ENCODE results near the gene VAT1L.

VAT1L gene, protein sequence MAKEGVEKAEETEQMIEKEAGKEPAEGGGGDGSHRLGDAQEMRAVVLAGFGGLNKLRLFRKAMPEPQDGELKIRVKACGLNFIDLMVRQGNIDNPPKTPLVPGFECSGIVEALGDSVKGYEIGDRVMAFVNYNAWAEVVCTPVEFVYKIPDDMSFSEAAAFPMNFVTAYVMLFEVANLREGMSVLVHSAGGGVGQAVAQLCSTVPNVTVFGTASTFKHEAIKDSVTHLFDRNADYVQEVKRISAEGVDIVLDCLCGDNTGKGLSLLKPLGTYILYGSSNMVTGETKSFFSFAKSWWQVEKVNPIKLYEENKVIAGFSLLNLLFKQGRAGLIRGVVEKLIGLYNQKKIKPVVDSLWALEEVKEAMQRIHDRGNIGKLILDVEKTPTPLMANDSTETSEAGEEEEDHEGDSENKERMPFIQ

DNA sequence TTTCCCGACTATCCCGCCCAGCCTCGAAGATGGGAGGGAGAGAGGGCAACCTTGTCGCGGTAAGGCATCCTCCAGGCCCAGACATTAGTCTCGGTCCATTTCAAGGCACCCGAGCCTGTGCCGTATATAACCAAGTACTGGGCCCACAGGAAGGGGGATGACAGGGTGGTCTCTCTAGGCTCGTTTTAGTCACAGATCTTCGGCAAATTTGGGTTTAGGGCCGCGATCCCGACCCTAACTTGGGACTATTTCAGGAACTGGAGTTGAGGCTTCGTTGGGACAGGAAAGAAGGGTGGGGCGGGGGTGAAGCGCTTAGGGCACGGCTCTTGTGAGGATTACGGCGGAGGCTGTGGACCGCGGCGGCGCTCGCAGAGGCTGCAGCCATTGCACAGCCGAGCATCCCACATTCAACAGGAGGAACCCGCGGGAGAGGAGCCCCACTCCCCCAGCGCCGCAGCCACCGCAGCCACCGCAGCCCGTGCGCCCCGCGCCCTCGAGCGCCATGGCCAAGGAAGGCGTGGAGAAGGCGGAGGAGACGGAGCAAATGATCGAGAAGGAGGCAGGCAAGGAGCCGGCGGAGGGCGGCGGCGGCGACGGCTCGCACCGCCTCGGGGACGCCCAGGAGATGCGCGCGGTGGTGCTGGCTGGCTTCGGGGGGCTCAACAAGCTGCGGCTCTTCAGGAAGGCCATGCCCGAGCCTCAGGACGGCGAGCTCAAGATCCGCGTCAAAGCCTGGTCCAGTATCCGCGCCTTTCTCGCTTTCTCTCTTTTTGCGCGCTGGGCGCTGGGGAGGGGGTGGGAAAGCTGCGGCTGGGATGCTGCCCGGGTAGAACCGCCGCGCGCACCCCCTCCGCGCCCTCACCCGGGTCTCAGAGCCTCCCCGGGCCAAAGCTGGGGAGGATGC, at the start of gene VAT1L:
Gene VAT1L (plus strand): TSS at position 384 of the 904 bp plus-strand sequence. CDS start 119 bp downstream, at position 503.
- Mint-ChIP-seq H3K27ac (no peak within 1 kb of the TSS), H3K4me3 (peak within 1 kb of the TSS; percentile 27), H3K9me3 (no peaks in the 10 kb centered on the region), H3K27me3 (peaks cover 55% of the 10 kb centered on the region), H3K4me1 (peaks cover 5% of the 10 kb centered on the region), H3K36me3 (no peaks in the 10 kb centered on the region)

DNA sequence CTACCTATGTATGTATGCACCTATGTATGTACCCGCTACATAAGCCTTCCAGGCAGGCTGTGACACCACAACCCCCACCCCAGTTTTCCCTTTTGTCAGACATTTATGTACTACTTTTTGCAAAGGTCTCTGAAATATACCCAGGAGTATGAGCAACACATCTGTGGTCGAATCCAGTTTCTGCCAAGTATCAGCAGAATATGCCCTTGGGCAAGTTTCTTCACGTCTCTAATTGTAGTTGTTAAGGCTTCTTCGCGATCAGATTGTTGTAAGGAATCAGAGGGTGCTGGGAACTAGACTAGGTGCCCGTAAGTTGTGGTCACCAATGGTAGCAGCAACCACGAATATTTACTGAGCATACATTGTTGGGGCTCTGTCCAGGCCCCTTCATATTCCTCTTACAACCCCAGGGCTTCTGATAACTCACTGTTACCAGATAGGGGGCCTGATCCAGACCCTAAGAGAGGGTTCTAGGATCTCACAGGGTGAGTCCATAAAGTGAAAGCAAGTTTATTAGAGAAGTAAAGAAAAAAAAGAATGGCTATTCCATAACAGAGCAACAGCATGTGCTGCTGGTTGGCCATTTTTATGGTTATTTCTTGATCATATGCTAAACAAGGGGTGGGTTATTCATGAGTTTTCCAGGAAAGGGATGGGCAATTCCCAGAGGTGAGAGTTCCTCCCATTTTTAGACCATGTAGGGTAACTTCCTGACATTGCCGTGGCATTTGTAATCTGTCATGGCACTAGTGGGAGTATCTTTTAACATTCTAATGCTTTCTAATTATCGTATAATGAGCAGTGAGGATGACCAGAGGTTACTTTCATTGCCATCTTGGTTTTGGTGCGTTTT, 49.4 kb upstream of the VAT1L start:
- Mint-ChIP-seq H3K4me3 (no peak overlapping the region), H3K9me3 (no peaks in the 10 kb centered on the region), H3K27ac (no peak overlapping the region)

DNA sequence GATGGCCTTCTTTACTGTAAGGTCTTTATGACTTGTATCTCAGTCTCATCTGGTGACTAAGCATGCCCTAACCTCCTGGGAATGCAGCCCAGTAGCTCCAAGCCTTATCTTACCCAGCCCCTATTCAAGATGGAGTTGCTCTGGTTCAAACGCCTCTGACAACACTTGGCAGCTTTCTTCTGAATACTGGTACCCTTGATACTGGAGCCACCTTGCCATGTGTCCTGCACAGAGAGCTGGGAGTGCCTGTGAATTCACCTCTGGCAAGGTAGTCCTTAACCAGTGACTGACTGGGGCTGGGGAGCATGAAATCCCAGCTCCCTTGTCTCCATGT, 48.8 kb upstream of the VAT1L start:
- no peak overlapping the region for H3K4me3 Mint-ChIP-seq
- peaks cover 5% of the 10 kb centered on the region for H3K36me3 Mint-ChIP-seq
- no peak overlapping the region for H3K27ac Mint-ChIP-seq
- no peaks in the 10 kb centered on the region for H3K4me1 Mint-ChIP-seq
- no peaks in the 10 kb centered on the region for H3K27me3 Mint-ChIP-seq
- H3K9me3 Mint-ChIP-seq: no peaks in the 10 kb centered on the region

More for the DNA sequence above, 49.4 kb upstream of the VAT1L start:
- no peaks in the 10 kb centered on the region for H3K27me3 Mint-ChIP-seq
- no peaks in the 10 kb centered on the region for H3K4me1 Mint-ChIP-seq
- peaks cover 5% of the 10 kb centered on the region for H3K36me3 Mint-ChIP-seq

DNA sequence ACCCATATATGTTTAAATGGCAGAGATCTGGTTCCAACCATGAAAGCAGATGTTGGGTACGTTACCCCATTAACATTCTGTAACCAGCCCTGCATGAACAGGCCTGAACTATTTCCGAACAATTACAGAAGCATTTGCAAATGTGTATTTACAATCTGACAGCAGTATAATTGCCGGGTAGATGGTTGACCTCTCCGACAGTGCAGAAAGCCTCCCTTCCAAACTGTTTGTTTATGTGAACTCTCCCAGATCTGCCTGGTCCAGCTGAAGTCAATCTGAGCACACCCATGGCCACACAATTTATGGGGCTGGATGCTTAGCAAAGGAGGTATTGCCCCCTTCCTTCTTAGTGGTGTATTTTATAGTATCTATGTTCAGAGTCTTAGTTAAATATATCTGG, 44.2 kb upstream of the VAT1L start:
- Mint-ChIP-seq H3K4me1 (no peaks in the 10 kb centered on the region), H3K4me3 (no peak overlapping the region), H3K27me3 (no peaks in the 10 kb centered on the region), H3K9me3 (no peaks in the 10 kb centered on the region), H3K36me3 (no peaks in the 10 kb centered on the region), H3K27ac (no peak overlapping the region)

DNA sequence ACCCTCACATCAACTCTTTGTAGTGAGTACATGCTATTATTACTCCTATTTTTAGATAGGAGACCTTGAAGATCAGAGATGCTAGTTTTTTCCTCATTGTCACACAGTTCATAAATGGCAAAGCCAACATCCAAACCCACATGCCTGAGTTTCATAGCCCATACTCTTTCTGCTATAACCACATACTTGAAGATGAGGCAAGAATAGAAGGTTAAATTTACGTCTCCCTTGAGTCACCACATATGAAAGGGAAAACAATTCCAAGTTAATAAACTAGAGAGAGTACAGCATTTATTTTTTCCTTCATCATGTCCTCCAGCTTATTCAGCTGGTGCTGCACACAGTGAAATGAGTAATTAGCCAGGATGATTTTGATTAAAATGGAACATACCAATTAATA, 42.4 kb upstream of the VAT1L start:
- H3K36me3 Mint-ChIP-seq: no peaks in the 10 kb centered on the region
- H3K27me3 Mint-ChIP-seq: peaks cover 2% of the 10 kb centered on the region

DNA sequence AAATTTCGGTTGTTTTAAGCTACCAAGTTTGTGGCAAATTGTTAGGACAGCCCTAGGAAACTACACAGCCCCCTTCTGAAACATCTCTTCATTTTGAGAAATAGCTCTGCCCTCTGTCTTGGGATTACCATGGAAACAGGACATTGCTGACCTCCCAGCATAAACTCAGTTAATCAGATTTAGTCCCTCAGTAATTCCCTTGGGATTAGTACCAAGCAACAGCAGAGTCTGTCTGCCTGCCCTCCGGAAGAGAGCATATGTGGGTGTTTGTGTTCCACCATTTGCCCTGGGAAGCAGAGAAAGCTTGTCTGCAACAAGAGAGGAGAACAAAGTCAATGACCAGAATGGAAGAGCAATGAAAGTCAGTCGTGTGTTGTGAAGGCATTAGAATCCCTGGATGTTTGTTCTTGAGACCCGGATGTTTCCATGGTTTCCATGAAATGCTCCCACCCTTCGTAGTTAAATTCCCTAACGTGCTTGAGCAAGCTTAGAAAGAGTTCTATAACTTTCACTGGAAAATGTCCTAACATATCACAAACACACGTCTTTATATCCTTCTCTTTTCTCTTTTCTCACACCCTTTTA, 39.9 kb upstream of the VAT1L start:
- peaks cover 2% of the 10 kb centered on the region for H3K27me3 Mint-ChIP-seq
- H3K4me1 Mint-ChIP-seq: no peaks in the 10 kb centered on the region
- H3K9me3 Mint-ChIP-seq: no peaks in the 10 kb centered on the region
- H3K36me3 Mint-ChIP-seq: no peaks in the 10 kb centered on the region
- no peak overlapping the region for H3K27ac Mint-ChIP-seq
- no peak overlapping the region for H3K4me3 Mint-ChIP-seq

More for the DNA sequence above, 42.4 kb upstream of the VAT1L start:
- H3K27ac Mint-ChIP-seq: no peak overlapping the region
- H3K4me3 Mint-ChIP-seq: no peak overlapping the region
- H3K4me1 Mint-ChIP-seq: no peaks in the 10 kb centered on the region
- H3K9me3 Mint-ChIP-seq: no peaks in the 10 kb centered on the region

DNA sequence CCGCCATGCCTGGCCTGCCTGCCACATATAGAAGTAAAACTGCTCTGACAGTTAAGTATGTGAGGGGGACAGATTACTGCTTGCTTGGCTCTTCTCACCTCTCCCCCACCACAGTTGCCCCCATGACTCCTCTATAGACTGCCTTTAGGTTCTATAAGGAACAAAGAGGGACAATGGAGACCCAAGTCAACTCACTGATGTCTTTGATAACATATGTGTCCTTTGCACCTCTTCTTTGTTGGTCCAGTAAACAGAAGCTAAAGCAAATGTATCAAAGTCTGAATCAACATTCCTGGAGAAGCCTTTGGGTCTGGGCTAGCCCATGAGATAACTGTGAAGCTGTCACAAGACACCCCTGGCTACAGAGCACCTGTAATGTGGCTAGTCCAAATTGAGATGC, 38.9 kb upstream of the VAT1L start:
- H3K36me3 Mint-ChIP-seq: no peaks in the 10 kb centered on the region
- no peaks in the 10 kb centered on the region for H3K4me1 Mint-ChIP-seq
- H3K9me3 Mint-ChIP-seq: no peaks in the 10 kb centered on the region
- no peak overlapping the region for H3K27ac Mint-ChIP-seq
- no peak overlapping the region for H3K4me3 Mint-ChIP-seq
- peaks cover 4% of the 10 kb centered on the region for H3K27me3 Mint-ChIP-seq

DNA sequence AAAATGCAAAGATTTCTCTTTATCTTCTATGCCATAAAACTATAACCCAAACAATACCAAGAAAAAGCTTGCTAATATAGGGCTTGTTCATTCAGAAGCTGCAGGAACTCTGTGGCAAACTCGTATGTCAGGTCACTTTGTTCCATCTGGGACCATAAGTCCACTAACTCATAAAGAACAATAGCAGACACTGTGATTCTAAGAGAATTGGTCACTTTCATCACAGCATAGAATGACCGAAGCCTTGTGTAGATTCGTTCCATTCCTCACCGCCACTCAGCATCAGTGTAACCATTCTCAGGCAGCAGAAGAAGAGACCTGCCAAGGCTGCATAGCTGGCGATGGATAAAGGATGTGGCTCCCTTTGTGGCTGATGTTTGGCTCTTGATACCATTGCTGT, 30.3 kb upstream of the VAT1L start:
- no peaks in the 10 kb centered on the region for H3K36me3 Mint-ChIP-seq
- H3K27ac Mint-ChIP-seq: no peak overlapping the region
- H3K9me3 Mint-ChIP-seq: no peaks in the 10 kb centered on the region
- no peaks in the 10 kb centered on the region for H3K4me1 Mint-ChIP-seq
- H3K4me3 Mint-ChIP-seq: no peak overlapping the region
- H3K27me3 Mint-ChIP-seq: peaks cover 9% of the 10 kb centered on the region

DNA sequence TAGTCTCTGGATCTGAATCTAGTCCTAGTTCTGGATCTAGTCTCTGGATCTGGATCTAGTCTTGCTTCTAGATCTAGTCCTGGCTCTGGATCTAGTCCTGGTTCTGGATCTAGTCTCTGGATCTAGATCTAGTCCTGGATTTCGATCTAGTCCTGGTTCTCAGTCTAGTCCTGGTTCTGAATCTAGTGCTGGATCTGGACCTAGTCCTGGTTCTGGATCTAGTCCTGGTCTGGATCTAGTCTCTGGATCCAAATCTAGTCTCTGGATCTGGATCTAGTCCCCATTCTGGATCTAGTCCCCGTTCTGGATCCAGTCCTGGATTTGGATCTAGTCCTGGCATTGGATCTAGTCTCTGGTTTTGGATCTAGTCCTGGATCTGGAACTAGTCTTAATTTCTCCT, 29.9 kb upstream of the VAT1L start:
- Mint-ChIP-seq H3K27ac (no peak overlapping the region), H3K9me3 (no peaks in the 10 kb centered on the region), H3K27me3 (peaks cover 9% of the 10 kb centered on the region), H3K4me3 (no peak overlapping the region), H3K36me3 (no peaks in the 10 kb centered on the region), H3K4me1 (no peaks in the 10 kb centered on the region)

DNA sequence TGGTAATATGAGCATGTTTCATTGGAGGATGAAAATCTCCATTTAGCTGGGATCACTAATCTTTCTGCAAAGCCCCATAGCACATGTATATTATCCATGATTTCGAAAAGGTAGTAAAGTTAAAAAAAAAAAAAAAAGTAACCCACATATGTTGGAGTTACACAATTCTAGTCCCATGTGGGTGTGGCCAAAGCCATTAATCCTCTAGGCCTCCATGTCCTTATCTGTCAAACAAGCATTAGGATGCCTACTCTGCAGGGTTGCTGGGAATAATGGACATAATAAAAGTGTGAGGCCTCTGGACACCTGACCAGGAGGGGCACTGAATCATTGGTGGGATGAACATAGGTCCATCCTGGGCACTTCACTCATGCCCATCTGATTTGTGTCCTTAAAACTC, 29.2 kb upstream of the VAT1L start:
- no peaks in the 10 kb centered on the region for H3K9me3 Mint-ChIP-seq
- peaks cover 7% of the 10 kb centered on the region for H3K27me3 Mint-ChIP-seq
- no peak overlapping the region for H3K27ac Mint-ChIP-seq
- H3K4me3 Mint-ChIP-seq: no peak overlapping the region
- H3K4me1 Mint-ChIP-seq: no peaks in the 10 kb centered on the region
- no peaks in the 10 kb centered on the region for H3K36me3 Mint-ChIP-seq

DNA sequence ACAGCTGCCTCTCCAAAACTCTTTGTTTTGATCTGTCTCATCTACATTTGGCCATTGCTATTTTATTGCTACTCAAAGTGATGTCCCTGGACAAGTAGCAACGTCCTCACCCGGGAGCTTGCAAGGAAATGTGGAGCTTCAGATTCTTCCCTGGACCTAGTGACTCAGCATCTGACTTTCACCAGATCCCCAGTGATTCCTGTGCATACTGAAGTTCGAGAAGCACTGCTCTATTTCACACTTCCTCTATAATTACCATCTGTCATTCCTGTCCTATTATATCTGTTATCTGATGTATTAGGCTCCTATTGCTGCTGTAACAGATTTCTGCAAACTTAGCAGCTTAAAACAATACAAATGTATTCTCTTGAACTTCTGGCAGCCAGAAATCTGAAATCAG, 28.5 kb upstream of the VAT1L start:
- no peak overlapping the region for H3K27ac Mint-ChIP-seq
- H3K27me3 Mint-ChIP-seq: peaks cover 7% of the 10 kb centered on the region
- no peaks in the 10 kb centered on the region for H3K9me3 Mint-ChIP-seq
- H3K36me3 Mint-ChIP-seq: no peaks in the 10 kb centered on the region
- H3K4me1 Mint-ChIP-seq: no peaks in the 10 kb centered on the region
- no peak overlapping the region for H3K4me3 Mint-ChIP-seq

DNA sequence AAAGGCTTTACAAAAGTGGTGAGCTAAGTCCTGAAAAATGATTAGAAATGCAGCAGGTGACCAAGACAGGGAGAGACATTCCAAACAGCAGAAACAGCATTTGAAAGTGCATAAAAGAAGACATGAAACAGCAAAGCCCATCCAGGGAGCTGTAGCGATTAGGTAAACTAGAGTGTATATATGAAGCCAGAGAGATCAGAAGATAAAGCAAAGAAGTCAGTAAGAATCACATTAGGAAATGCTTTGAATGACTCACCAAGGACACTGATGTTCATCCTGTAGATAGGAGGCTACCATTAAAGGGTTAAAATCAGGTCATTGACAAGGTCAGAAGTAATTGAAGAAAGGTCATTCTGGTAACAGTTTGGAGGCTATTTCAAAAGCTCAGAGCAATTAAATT, 27.6 kb upstream of the VAT1L start:
- Mint-ChIP-seq H3K4me1 (no peaks in the 10 kb centered on the region), H3K4me3 (no peak overlapping the region), H3K36me3 (no peaks in the 10 kb centered on the region), H3K27me3 (peaks cover 7% of the 10 kb centered on the region), H3K27ac (no peak overlapping the region), H3K9me3 (no peaks in the 10 kb centered on the region)

DNA sequence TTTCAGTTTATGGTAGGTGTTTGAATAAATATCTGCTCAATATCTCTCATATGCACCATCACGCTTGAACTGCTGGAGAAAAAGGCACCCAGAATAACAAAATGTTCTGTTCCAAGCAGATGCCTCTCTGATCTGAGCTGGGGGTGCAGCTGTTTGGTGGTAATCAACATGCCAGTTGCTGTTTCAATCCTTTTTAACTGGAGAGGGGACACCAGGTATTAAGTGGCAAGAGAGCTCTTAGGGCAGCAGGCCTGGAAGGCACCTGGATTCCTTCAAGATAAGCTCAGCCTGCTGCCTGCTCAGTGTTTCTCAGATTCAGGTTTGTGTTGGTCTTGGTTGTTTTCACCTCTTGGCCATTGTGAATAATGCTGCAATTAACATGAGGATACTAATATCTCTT, 27.2 kb upstream of the VAT1L start:
- Mint-ChIP-seq H3K27ac (no peak overlapping the region), H3K4me3 (no peak overlapping the region)

DNA sequence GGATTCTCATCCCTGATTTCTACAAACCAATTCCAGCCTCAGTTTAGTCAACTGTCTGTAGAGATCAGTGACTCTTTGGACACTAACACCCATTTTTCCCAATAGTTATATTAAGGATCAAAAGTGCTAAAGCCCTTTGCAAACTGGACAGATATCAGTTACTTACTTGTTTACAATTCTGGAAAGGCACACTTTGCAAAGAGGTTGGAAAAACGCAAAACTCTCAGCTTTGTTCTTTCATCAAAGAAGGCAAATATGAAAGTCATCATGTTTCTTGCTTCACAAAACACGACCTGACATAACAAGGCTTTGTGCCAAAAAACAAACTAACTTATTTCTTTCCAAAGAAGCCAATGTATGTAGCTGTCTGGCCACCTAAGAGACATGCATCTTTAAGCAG, 26.1 kb upstream of the VAT1L start:
- Mint-ChIP-seq H3K9me3 (no peaks in the 10 kb centered on the region), H3K4me3 (no peak overlapping the region), H3K4me1 (no peaks in the 10 kb centered on the region), H3K27me3 (peaks cover 5% of the 10 kb centered on the region), H3K27ac (no peak overlapping the region), H3K36me3 (no peaks in the 10 kb centered on the region)

More for the DNA sequence above, 27.2 kb upstream of the VAT1L start:
- no peaks in the 10 kb centered on the region for H3K9me3 Mint-ChIP-seq
- no peaks in the 10 kb centered on the region for H3K36me3 Mint-ChIP-seq
- peaks cover 4% of the 10 kb centered on the region for H3K27me3 Mint-ChIP-seq
- H3K4me1 Mint-ChIP-seq: no peaks in the 10 kb centered on the region

DNA sequence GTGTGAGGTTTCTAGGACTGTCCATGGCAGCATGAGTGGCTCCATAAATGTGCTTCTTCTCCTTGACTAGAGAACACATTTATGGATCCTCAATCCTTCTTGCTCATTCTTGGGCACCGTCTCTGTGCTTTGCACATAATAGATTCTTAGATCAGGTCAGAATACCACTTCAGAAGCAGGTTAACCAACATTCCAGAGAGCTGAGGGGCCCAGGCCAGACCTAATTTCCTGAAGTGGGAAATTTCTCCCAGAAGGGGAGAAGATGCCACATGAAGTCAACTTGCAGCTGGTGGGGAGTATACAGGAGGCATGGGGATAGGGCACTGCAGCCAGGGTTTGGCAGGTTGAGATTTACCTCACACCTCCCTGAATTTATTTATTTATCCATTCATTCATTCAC, 24.4 kb upstream of the VAT1L start:
- H3K9me3 Mint-ChIP-seq: no peaks in the 10 kb centered on the region
- no peak overlapping the region for H3K27ac Mint-ChIP-seq
- no peak overlapping the region for H3K4me3 Mint-ChIP-seq
- no peaks in the 10 kb centered on the region for H3K4me1 Mint-ChIP-seq
- peaks cover 4% of the 10 kb centered on the region for H3K27me3 Mint-ChIP-seq
- no peaks in the 10 kb centered on the region for H3K36me3 Mint-ChIP-seq

Measured in activated naive CD4-positive, alpha-beta T cell treated with anti-CD3 and anti-CD28 coated beads, Interleukin-2, amount 50 U/mL, for 24 hours (primary cell).